SU-DHL-6 (cell line): ENCODE data around the gene GSS.

ENCODE experiments used
- CTCF ChIP-seq: fragments of 200-600 bp; sonication (generic); IDR thresholded peaks from one replicate; pipeline ENCODE4 v1.5.1; 2017; ENCODE audit warnings: antibody characterized with exemption, mild to moderate bottlenecking, low read length, moderate library complexity; ENCODE audit not compliant: insufficient read depth, poor library complexity, severe bottlenecking
- EZH2phosphoT487 ChIP-seq: fragments of 200-600 bp; sonication (generic), shearing (Covaris generic); conservative IDR thresholded peaks from 2 replicates; pipeline ENCODE4 v1.6.1; 2018; ENCODE audit warnings: mild to moderate bottlenecking, antibody characterized with exemption, low read length, moderate library complexity, mixed read lengths

- TF ChIP-seq CTCF (no peak), EZH2phosphoT487 (no peak)
Measured at GRCh38 chr20:34886122-34886521, 69.5 kb downstream of the GSS start.
